ENCODE data around the gene TOR1AIP2. TPM values are rescaled to one million over a fixed set of nuclear protein-coding genes. Genes with fewer than 3 reads are reported as not detected.

TOR1AIP2 gene
- total and polyA plus RNA-seq, 2 of the 13 experiments (the other 11 are each of a cell fraction or from before 2014, with no cell fraction given): 35.2 to 65.8 TPM

DNA sequence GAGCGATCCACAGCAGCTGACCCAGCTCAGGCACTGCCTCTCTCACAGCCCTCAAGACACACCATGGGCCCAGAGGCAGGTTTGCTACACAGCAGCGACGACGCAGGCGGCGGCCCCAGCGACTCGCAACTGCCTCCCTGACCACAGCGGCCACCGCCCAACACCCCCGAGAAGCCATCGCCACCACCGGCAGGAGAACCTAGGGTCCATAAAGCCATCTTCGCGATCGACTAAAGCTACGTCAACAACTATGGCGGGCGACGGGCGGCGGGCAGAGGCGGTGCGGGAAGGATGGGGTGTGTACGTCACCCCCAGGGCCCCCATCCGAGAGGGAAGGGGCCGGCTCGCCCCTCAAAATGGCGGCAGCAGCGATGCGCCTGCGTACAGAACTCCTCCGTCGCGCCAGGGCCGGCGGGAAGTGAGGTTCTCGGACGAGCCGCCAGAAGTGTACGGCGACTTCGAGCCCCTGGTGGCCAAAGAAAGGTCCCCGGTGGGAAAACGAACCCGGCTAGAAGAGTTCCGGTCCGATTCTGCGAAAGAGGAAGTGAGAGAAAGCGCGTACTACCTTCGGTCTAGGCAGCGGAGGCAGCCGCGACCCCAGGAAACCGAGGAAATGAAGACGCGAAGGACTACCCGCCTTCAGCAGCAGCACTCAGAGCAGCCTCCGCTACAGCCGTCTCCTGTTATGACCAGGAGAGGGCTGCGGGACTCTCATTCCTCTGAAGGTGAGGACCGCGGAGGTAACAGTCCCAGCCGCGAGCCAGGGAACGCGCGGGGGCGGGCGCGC, 4.8 kb upstream of the TOR1AIP2 start, which contains the start of gene TOR1AIP1 (continued):
- peak; percentile 69; the same call in 1 of the 2 replicates for TF ChIP-seq ZNF556 (CRISPR knock-in tag; IDR thresholded peaks at IDR 0.05; ENCODE audit: borderline replicate concordance)
- TF ChIP-seq ZNF850 (CRISPR knock-in tag; conservative IDR thresholded peaks at IDR 0.05): peak; percentile 77; the same call in 1 of the 2 replicates
- no peak for TF ChIP-seq ZFP62 (CRISPR knock-in tag; IDR thresholded peaks at IDR 0.05)
- TF ChIP-seq SOX6 (IDR thresholded peaks at IDR 0.05): no peak
- peak; percentile 75 for TF ChIP-seq SOX6 (CRISPR knock-in tag; IDR thresholded peaks at IDR 0.05)
- TF ChIP-seq BCL6 (CRISPR knock-in tag; IDR thresholded peaks at IDR 0.05): peak; percentile 95
- no peak for TF ChIP-seq CHCHD3 (CRISPR knock-in tag; IDR thresholded peaks at IDR 0.05)
- TF ChIP-seq ERF (CRISPR knock-in tag; IDR thresholded peaks at IDR 0.05): peak; percentile 84
- peak; percentile 93; the same call in 1 of the 2 replicates for TF ChIP-seq SPEN (CRISPR knock-in tag; IDR thresholded peaks at IDR 0.05; ENCODE audit: low read depth)
- TF ChIP-seq NFKBIZ (CRISPR knock-in tag; IDR thresholded peaks at IDR 0.05): peak; percentile 19
- peak; percentile 79; the same call in 1 of the 2 replicates for TF ChIP-seq GFI1 (CRISPR knock-in tag; IDR thresholded peaks at IDR 0.05; ENCODE audit: borderline replicate concordance)
- TF ChIP-seq, protein P1, sequence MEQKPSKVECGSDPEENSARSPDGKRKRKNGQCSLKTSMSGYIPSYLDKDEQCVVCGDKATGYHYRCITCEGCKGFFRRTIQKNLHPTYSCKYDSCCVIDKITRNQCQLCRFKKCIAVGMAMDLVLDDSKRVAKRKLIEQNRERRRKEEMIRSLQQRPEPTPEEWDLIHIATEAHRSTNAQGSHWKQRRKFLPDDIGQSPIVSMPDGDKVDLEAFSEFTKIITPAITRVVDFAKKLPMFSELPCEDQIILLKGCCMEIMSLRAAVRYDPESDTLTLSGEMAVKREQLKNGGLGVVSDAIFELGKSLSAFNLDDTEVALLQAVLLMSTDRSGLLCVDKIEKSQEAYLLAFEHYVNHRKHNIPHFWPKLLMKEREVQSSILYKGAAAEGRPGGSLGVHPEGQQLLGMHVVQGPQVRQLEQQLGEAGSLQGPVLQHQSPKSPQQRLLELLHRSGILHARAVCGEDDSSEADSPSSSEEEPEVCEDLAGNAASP (CRISPR knock-in tag; IDR thresholded peaks at IDR 0.05; ENCODE audit: borderline replicate concordance): peak; percentile 75
- TF ChIP-seq KDM3A (CRISPR knock-in tag; IDR thresholded peaks at IDR 0.05; ENCODE audit: low read depth): peak; percentile 97
- TF ChIP-seq AHR (CRISPR knock-in tag; IDR thresholded peaks at IDR 0.05): no peak; the same call in 1 of the 2 replicates
- peak; percentile 95 for TF ChIP-seq ZKSCAN5 (CRISPR knock-in tag; IDR thresholded peaks at IDR 0.05)
- TF ChIP-seq CBX2 (IDR thresholded peaks at IDR 0.05; ENCODE audit: low read depth, low read length): no peak; the same call in 1 of the 2 replicates
- TF ChIP-seq CBX2 (CRISPR knock-in tag; IDR thresholded peaks at IDR 0.05; ENCODE audit: low read depth): no peak
- peak; percentile 91; the same call in 1 of the 2 replicates for TF ChIP-seq ZNF34 (CRISPR knock-in tag; IDR thresholded peaks at IDR 0.05; ENCODE audit: borderline replicate concordance)
- TF ChIP-seq NFE2 (CRISPR knock-in tag; IDR thresholded peaks at IDR 0.05): no peak
- peak; percentile 94 for TF ChIP-seq ZFX (CRISPR knock-in tag; IDR thresholded peaks at IDR 0.05; ENCODE audit: low read depth)
- no peak for TF ChIP-seq ARNT (IDR thresholded peaks at IDR 0.05)
- no peak; the same call in 1 of the 2 replicates for TF ChIP-seq GPN1 (CRISPR knock-in tag; IDR thresholded peaks at IDR 0.05; ENCODE audit: borderline replicate concordance)
- TF ChIP-seq ZNF605 (CRISPR knock-in tag; IDR thresholded peaks at IDR 0.05): peak; percentile 78; the same call in 1 of the 2 replicates
- peak; percentile 57; the same call in 1 of the 2 replicates for TF ChIP-seq CHD2 (IDR thresholded peaks at IDR 0.05; ENCODE audit: low read depth, low read length)
- TF ChIP-seq ATF7 (IDR thresholded peaks at IDR 0.05): peak; percentile 52
- peak; percentile 75 for TF ChIP-seq ATF7 (CRISPR knock-in tag; IDR thresholded peaks at IDR 0.05)
- TF ChIP-seq ZNF839 (CRISPR knock-in tag; IDR thresholded peaks at IDR 0.05; ENCODE audit: borderline replicate concordance): no peak; the same call in 1 of the 2 replicates
- TF ChIP-seq HOXA3 (CRISPR knock-in tag; IDR thresholded peaks at IDR 0.05): peak; percentile 99
- no peak for TF ChIP-seq ZBTB1 (CRISPR knock-in tag; IDR thresholded peaks at IDR 0.05; ENCODE audit: borderline replicate concordance)

Data from HepG2 (cell line).